Adrenal gland (tissue), 5 donors: Measurements from ENCODE around the gene IFI35.
"Not testable (repeated sequence)": the region's sequence is repeated elsewhere in the genome, so short reads cannot be mapped to it uniquely, and the experiment has no call there.

Experiments
- CTCF ChIP-seq, 6 experiments: fragments of 450-650 bp in 4 of 6; fragments of 200-600 bp in 2 of 6; sonication (generic) in 1 of 6; IDR thresholded peaks; 1 replicate in 5 of 6; 2 replicates in 1 of 6; pipeline versions ENCODE4 v1.5.1 to v1.8.0; 2016 to 2021; ENCODE audit warnings: antibody characterized with exemption in 6 of 6, mild to moderate bottlenecking in 2 of 6, moderate library complexity in 1 of 6
- POLR2A ChIP-seq, 2 donors: fragments of 450-650 bp; IDR thresholded peaks; one replicate each; pipeline ENCODE4 v1.6.1; 2017; ENCODE audit warnings: antibody characterized with exemption in 2 of 2, mild to moderate bottlenecking in 2 of 2, moderate library complexity in 1 of 2
- donor health status: DM: no; HTN: no; CAD: no.

GRCh38 chr17:42993913-42994312, 12.7 kb upstream of the IFI35 start:
- TF ChIP-seq POLR2A, CTCF (IDR thresholded peaks at IDR 0.05): not testable (repeated sequence)
